NB4 (cell line): ENCODE results near the gene KLKB1.
"Not testable (repeated sequence)": the region's sequence is repeated elsewhere in the genome, so short reads cannot be mapped to it uniquely, and the experiment has no call there.

Experiments used
- DNase-seq: peaks from one replicate; pipeline ENCODE4 v3.0.0; 2010; ENCODE audit warnings: low read depth
- H3K4me3 ChIP-seq: one replicate; pipeline ENCODE4 v1.5.1; 2011; ENCODE audit warnings: mild to moderate bottlenecking, low read depth, low read length, moderate library complexity
- CTCF ChIP-seq: IDR thresholded peaks from one replicate; pipeline ENCODE4 v1.5.1; 2012; ENCODE audit warnings: low read depth, low read length
- MAX ChIP-seq: IDR thresholded peaks from 2 replicates; pipeline ENCODE4 v1.6.1; 2011; ENCODE audit warnings: low read depth, low read length
- MYC ChIP-seq: IDR thresholded peaks from 2 replicates; pipeline ENCODE4 v1.6.1; 2011; ENCODE audit warnings: low read depth, low read length
- POLR2A ChIP-seq: IDR thresholded peaks from 2 replicates; pipeline ENCODE4 v1.6.1; 2011; ENCODE audit warnings: mild to moderate bottlenecking; ENCODE audit not compliant: insufficient read length; ENCODE audit errors: extremely low read depth

KLKB1 gene

GRCh38 chr4:186241616-186242015 lies 14.3 kb downstream of the KLKB1 start:
- TF ChIP-seq CTCF, result no peak
- TF ChIP-seq MAX, result no peak
- TF ChIP-seq POLR2A, result no peak
- no peak for TF ChIP-seq MYC
- H3K4me3 ChIP-seq, result no peak overlapping the region
- DNase-seq, result no peak

GRCh38 chr4:186242031-186242430 lies 14.7 kb downstream of the KLKB1 start:
- H3K4me3 ChIP-seq, DNase-seq: not testable (repeated sequence)

GRCh38 chr4:186243331-186243730 lies 16.0 kb downstream of the KLKB1 start:
- no peak for DNase-seq
- no peak overlapping the region for H3K4me3 ChIP-seq
- TF ChIP-seq POLR2A, result no peak
- no peak for TF ChIP-seq MYC
- no peak for TF ChIP-seq MAX
- no peak for TF ChIP-seq CTCF

- no peak for DNase-seq
- TF ChIP-seq CTCF (no peak), MAX (no peak), POLR2A (no peak), MYC (no peak)
- H3K4me3 ChIP-seq, result no peak overlapping the region
Measured at GRCh38 chr4:186244835-186245234, 17.5 kb downstream of the KLKB1 start.

GRCh38 chr4:186247062-186247752 lies 19.9 kb downstream of the KLKB1 start:
- DNase-seq, H3K4me3 ChIP-seq: not testable (repeated sequence)

GRCh38 chr4:186248643-186249042 lies 21.3 kb downstream of the KLKB1 start:
- no peak overlapping the region for H3K4me3 ChIP-seq
- no peak for TF ChIP-seq MAX
- no peak for TF ChIP-seq MYC
- no peak for TF ChIP-seq POLR2A
- no peak for TF ChIP-seq CTCF
- no peak for DNase-seq

GRCh38 chr4:186249785-186250754 lies 22.8 kb downstream of the KLKB1 start:
- no peak for DNase-seq
- TF ChIP-seq POLR2A, result no peak
- TF ChIP-seq MYC, result no peak
- TF ChIP-seq MAX, result no peak
- no peak for TF ChIP-seq CTCF
- H3K4me3 ChIP-seq, result no peak overlapping the region
